HepG2 (cell line): ENCODE measurements around the gene PPP1R15A. TPM values are rescaled to one million over a fixed set of nuclear protein-coding genes. Genes with fewer than 3 reads are reported as not detected.

Source experiments
- ATAC-seq: fragments of 200-7000 bp; cut with Tn5 transposase; 3 replicates; pipeline ENCODE4 v1.9.1; 2020; ENCODE audit warnings: mild to moderate bottlenecking, moderate library complexity
- BruUV-seq: library from RNA; stranded (reverse); fragments of 400-500 nt; replicated peaks from 2 replicates; lab custom pipeline; 2021; lab: Mats Ljungman, UMichigan
- CTCF ChIA-PET: fragments of 300-600 bp; formaldehyde crosslinking; extraction: SDS; loops from one replicate; lab custom pipeline; 2021; ENCODE audit warnings: low total read pairs, inconsistent platforms, low intra/inter-chr PET ratio; lab: Yijun Ruan, JAX
- POLR2A ChIA-PET: fragments of 350-600 bp; sonication (Branson Sonifier 250); formaldehyde crosslinking; loops from one replicate; lab custom pipeline; 2020; ENCODE audit warnings: antibody characterized with exemption, inconsistent platforms; lab: Yijun Ruan, JAX
- DNase-seq: peaks from one replicate; pipeline ENCODE4 v3.0.0-alpha.2; 2015; ENCODE audit warnings: low spot score
- FAIRE-seq: peaks from 3 replicates; lab custom pipeline; 2011; peaks lifted over from hg19 to GRCh38; lab: Jason Lieb, UNC
- H2AFZ ChIP-seq: one replicate; pipeline ENCODE4 v1.6.1; 2011; ENCODE audit warnings: low read length, inconsistent platforms
- H3K27ac ChIP-seq: fragments of 300-600 bp; 3 replicates; pipeline ENCODE4 v1.8.0; 2011; ENCODE audit warnings: mixed run types, mild to moderate bottlenecking, mixed read lengths, low read length, inconsistent platforms; ENCODE audit not compliant: insufficient read depth; ENCODE audit errors: extremely low read length
- H3K27me3 ChIP-seq, 2 experiments: fragments of 200-600 bp in 1 of 2; 2 replicates in 1 of 2; 3 replicates in 1 of 2; pipeline versions ENCODE4 v1.6.0 to v1.8.0; 2011; ENCODE audit warnings: low read length in 2 of 2, mild to moderate bottlenecking in 2 of 2, moderate library complexity in 2 of 2, inconsistent platforms in 1 of 2; ENCODE audit not compliant: insufficient read depth in 2 of 2, control insufficient read depth in 1 of 2
- H3K36me3 ChIP-seq, 2 experiments: fragments of 200-600 bp in 1 of 2; replicated peaks in 1 of 2; 2 replicates in 1 of 2; 3 replicates in 1 of 2; pipeline versions ENCODE4 v1.5.1 to v1.8.0; 2011; ENCODE audit warnings: low read length in 2 of 2, inconsistent platforms in 1 of 2; ENCODE audit not compliant: insufficient read depth in 2 of 2, control insufficient read depth in 1 of 2
- H3K4me1 ChIP-seq: 2 replicates; pipeline ENCODE4 v1.5.1; 2012; ENCODE audit warnings: low read length, inconsistent platforms; ENCODE audit not compliant: insufficient read depth
- H3K4me2 ChIP-seq: 2 replicates; pipeline ENCODE4 v1.6.0; 2011; ENCODE audit warnings: low read depth, low read length, inconsistent platforms
- H3K4me3 ChIP-seq, 3 experiments: fragments of 200-600 bp in 1 of 3; sonication (generic), shearing (Covaris generic) in 1 of 3; replicated peaks in 1 of 3; 2 replicates each; pipeline ENCODE4 v1.5.1; 2011 to 2016; ENCODE audit warnings: low read length in 3 of 3, inconsistent platforms in 2 of 3, low read depth in 2 of 3, mild to moderate bottlenecking in 2 of 3, control low read depth in 1 of 3, mixed read lengths in 1 of 3; ENCODE audit not compliant: insufficient read depth in 1 of 3
- H3K79me2 ChIP-seq: one replicate; pipeline ENCODE4 v1.6.1; 2011; ENCODE audit warnings: low read length, inconsistent platforms; ENCODE audit not compliant: insufficient read depth
- H3K9ac ChIP-seq: 2 replicates; pipeline ENCODE4 v1.6.0; 2011; ENCODE audit warnings: mild to moderate bottlenecking, low read depth, low read length, inconsistent platforms; ENCODE audit not compliant: insufficient read depth
- H3K9me3 ChIP-seq: 2 replicates; pipeline ENCODE4 v1.5.1; 2012; ENCODE audit warnings: mild to moderate bottlenecking, low read length
- H4K20me1 ChIP-seq: 2 replicates; pipeline ENCODE4 v1.6.0; 2011; ENCODE audit warnings: inconsistent platforms, mild to moderate bottlenecking, low read length, moderate library complexity; ENCODE audit not compliant: insufficient read depth
- ARNT2 ChIP-seq: sonication (generic); formaldehyde crosslinking; IDR thresholded peaks from 2 replicates; pipeline ENCODE4 v1.8.0; 2022; ENCODE audit warnings: mild to moderate bottlenecking, low read depth, missing genetic modification reagents, moderate library complexity
- CEBPG ChIP-seq: IDR thresholded peaks from 2 replicates; pipeline ENCODE4 v1.6.1; 2016
- DZIP1 ChIP-seq: sonication (generic); formaldehyde crosslinking; IDR thresholded peaks from 2 replicates; pipeline ENCODE4 v1.5.0; 2020; ENCODE audit warnings: mild to moderate bottlenecking, missing genetic modification reagents
- HMGXB3 ChIP-seq: sonication (generic); formaldehyde crosslinking; IDR thresholded peaks from 2 replicates; pipeline ENCODE4 v1.4.0; 2020; ENCODE audit warnings: missing genetic modification reagents, borderline replicate concordance
- NKX3-1 ChIP-seq: sonication (generic); formaldehyde crosslinking; IDR thresholded peaks from 2 replicates; pipeline ENCODE4 v1.5.0; 2020; ENCODE audit warnings: missing genetic modification reagents
- PRMT3 ChIP-seq: sonication (generic); formaldehyde crosslinking; IDR thresholded peaks from 2 replicates; pipeline ENCODE4 v1.8.1; 2022; ENCODE audit warnings: low read depth, mild to moderate bottlenecking, moderate library complexity, missing genetic modification reagents, borderline replicate concordance
- STAG1 ChIP-seq: sonication (generic); formaldehyde crosslinking; IDR thresholded peaks from 2 replicates; pipeline ENCODE4 v1.4.0; 2020; ENCODE audit warnings: missing genetic modification reagents
- ZNF232 ChIP-seq: sonication (generic); formaldehyde crosslinking; IDR thresholded peaks from 2 replicates; pipeline ENCODE4 v1.4.0; 2020; ENCODE audit warnings: missing genetic modification reagents, borderline replicate concordance
- ZNF296 ChIP-seq: sonication (generic); formaldehyde crosslinking; conservative IDR thresholded peaks from 2 replicates; pipeline ENCODE4 v1.5.0; 2020; ENCODE audit warnings: mild to moderate bottlenecking, missing genetic modification reagents
- ZNF567 ChIP-seq: sonication (generic); formaldehyde crosslinking; IDR thresholded peaks from 2 replicates; pipeline ENCODE4 v1.8.1; 2023; ENCODE audit warnings: mild to moderate bottlenecking, missing genetic modification reagents, borderline replicate concordance
- WGBS: methylation state at CpG from one replicate; pipeline ENCODE4 v1.1.6; 2017; ENCODE audit warnings: low lambda C conversion rate; 5-methylcytosine and 5-hydroxymethylcytosine counted together
- in situ Hi-C: cut with HindIII; loops from 2 replicates; pipeline ENCODE4 v1.10.0; 2017; ENCODE audit warnings: low pct_unique_long_range_greater_than_20kb; ENCODE audit not compliant: extremely low pct_ligation_motif_present
- intact Hi-C: fragments of 100-400 bp; cut with micrococcal nuclease; formaldehyde crosslinking; loops from one replicate; pipeline ENCODE4 v1.10.0; 2022; ENCODE audit not compliant: unreplicated experiment
- polyA plus RNA-seq, 8 experiments: library from polyadenylated mRNA; depleted of rRNA in 3 of 8; stranded (reverse) in 7 of 8; unstranded in 1 of 8; fragments of >200 nt; fragmentation: Illumina TruSeq in 4 of 8; extraction: Trizol in 4 of 8; gene quantifications; 2 replicates each; pipeline versions ENCODE4 v1.2.1 to v1.2.3, GENCODE V29; 2011 to 2016; ENCODE audit warnings: low read depth in 4 of 8, missing spikeins in 1 of 8, mixed read lengths in 1 of 8; ENCODE audit not compliant: insufficient read depth in 1 of 8
- total RNA-seq, 5 experiments: library from RNA; depleted of rRNA; stranded (reverse); fragments of >200 nt; fragmentation: Illumina TruSeq; extraction: Trizol; gene quantifications; 2 replicates each; pipeline ENCODE4 v1.2.3, GENCODE V29; 2016; ENCODE audit warnings: low read depth in 1 of 5
- TF ChIP-seq, protein P1 (sequence below): sonication (generic); formaldehyde crosslinking; IDR thresholded peaks from 2 replicates; pipeline ENCODE4 v1.4.0; 2020; ENCODE audit warnings: missing genetic modification reagents, mild to moderate bottlenecking, borderline replicate concordance
- TF ChIP-seq, protein P2 (sequence below): sonication (generic); formaldehyde crosslinking; conservative IDR thresholded peaks from 2 replicates; pipeline ENCODE4 v1.5.0; 2020; ENCODE audit warnings: missing genetic modification reagents

The PPP1R15A gene
- total and polyA plus RNA-seq, 2 of the 13 experiments (the other 11 are each of a cell fraction or from before 2014, with no cell fraction given): 15.6 to 18.5 TPM

- peak; percentile 18; the same call in 1 of the 2 replicates for TF ChIP-seq STAG1
- TF ChIP-seq, protein P1, sequence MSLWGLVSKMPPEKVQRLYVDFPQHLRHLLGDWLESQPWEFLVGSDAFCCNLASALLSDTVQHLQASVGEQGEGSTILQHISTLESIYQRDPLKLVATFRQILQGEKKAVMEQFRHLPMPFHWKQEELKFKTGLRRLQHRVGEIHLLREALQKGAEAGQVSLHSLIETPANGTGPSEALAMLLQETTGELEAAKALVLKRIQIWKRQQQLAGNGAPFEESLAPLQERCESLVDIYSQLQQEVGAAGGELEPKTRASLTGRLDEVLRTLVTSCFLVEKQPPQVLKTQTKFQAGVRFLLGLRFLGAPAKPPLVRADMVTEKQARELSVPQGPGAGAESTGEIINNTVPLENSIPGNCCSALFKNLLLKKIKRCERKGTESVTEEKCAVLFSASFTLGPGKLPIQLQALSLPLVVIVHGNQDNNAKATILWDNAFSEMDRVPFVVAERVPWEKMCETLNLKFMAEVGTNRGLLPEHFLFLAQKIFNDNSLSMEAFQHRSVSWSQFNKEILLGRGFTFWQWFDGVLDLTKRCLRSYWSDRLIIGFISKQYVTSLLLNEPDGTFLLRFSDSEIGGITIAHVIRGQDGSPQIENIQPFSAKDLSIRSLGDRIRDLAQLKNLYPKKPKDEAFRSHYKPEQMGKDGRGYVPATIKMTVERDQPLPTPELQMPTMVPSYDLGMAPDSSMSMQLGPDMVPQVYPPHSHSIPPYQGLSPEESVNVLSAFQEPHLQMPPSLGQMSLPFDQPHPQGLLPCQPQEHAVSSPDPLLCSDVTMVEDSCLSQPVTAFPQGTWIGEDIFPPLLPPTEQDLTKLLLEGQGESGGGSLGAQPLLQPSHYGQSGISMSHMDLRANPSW (CRISPR knock-in tag): no peak
- TF ChIP-seq CEBPG: peak; percentile 33; the same call in 1 of the 2 replicates
- no peak for TF ChIP-seq ZNF232
- no peak for TF ChIP-seq NKX3-1 (CRISPR knock-in tag)
- no peak for TF ChIP-seq ARNT2 (CRISPR knock-in tag)
Measured at GRCh38 chr19:48826606-48827020, 45.6 kb upstream of the PPP1R15A start (continued).

DNA sequence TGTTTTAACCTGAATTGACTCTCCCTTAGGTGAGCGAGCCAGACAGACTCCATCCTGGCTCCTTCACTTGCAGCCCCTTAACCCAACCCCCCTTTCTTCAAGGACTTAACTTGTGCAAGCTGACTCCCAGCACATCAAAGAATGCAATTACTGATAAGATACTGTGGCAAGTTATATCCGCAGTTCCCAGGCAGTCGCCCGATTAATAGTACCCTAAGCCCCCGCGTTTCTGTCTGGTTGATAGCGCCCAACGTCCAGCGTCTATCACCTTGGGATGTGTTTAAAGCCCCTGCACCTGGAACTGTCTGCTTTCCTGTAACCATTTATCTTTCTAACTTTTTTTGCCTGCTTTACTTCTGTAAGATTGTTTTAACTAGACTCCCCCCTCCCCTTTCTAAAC is 42.1 kb upstream of the PPP1R15A start:
- Histone ChIP-seq H3K9me3 (no peaks in the 10 kb centered on the region), H4K20me1 (no peaks in the 10 kb centered on the region), H3K4me2 (no peak overlapping the region), H3K36me3 (peaks cover 0 to 2% of the 10 kb centered on the region in 2 experiments; a peak in 1 of 5 replicates), H2AFZ (no peak overlapping the region), H3K27me3 (no peaks in the 10 kb centered on the region), H3K27ac (no peak overlapping the region), H3K4me3 (no peak overlapping the region), H3K4me1 (0 out of 2 replicates have a peak, but pooled peaks cover 5% of the 10 kb centered on the region), H3K79me2 (no peaks in the 10 kb centered on the region), H3K9ac (no peak overlapping the region)
- BruUV-seq: no TSS peak
- no peak for DNase-seq
- POLR2A ChIA-PET: interaction anchor here (1.1 kb wide), 1 partner anchor 42 kb away, joined by 3 read pairs; the partner anchor contains the start of gene PPP1R15A
- CTCF ChIA-PET: no interaction called here
- intact Hi-C loops: no loop called here
- WGBS: 96% methylated on average over 9 of the region's 9 CpGs
- FAIRE-seq: no peak
- no peak for ATAC-seq
- in situ Hi-C loops: loop anchor here (10.0 kb wide), 1 partner anchor 155 kb away; the partner anchor contains the start of gene NTN5
- TF ChIP-seq HMGXB3 (CRISPR knock-in tag): no peak
- TF ChIP-seq ZNF567: no peak
- no peak for TF ChIP-seq PRMT3
- no peak for TF ChIP-seq ZNF296 (CRISPR knock-in tag)
- no peak for TF ChIP-seq DZIP1 (CRISPR knock-in tag)
- TF ChIP-seq, protein P2, sequence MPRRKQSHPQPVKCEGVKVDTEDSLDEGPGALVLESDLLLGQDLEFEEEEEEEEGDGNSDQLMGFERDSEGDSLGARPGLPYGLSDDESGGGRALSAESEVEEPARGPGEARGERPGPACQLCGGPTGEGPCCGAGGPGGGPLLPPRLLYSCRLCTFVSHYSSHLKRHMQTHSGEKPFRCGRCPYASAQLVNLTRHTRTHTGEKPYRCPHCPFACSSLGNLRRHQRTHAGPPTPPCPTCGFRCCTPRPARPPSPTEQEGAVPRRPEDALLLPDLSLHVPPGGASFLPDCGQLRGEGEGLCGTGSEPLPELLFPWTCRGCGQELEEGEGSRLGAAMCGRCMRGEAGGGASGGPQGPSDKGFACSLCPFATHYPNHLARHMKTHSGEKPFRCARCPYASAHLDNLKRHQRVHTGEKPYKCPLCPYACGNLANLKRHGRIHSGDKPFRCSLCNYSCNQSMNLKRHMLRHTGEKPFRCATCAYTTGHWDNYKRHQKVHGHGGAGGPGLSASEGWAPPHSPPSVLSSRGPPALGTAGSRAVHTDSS (CRISPR knock-in tag): no peak
